ENCODE data around the gene CCDC195.
"Not testable (repeated sequence)": the region's sequence is repeated elsewhere in the genome, so short reads cannot be mapped to it uniquely, and the experiment has no call there.

Gene CCDC195

DNA sequence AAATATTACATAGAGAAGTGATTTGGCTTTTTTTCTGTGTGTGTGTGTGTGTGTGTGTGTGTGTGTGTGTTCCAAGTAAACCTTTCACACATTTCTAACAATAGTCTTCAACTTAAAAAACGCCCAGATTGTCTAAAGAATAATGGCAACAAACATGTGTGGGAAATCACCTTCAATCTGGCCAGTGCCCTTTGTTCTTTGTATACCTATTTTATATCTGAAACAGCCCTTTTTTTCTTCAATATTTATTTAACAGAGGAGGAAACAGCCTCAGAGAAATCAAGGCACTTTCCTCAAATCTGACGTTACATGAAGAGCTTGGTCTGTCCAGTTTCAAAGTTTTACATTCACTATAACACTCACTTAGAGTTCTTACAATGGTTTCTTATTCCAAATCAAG lies 25.3 kb downstream of the CCDC195 start:
- no peak for DNase-seq (ENCODE audit: low read depth, low spot score)

DNA sequence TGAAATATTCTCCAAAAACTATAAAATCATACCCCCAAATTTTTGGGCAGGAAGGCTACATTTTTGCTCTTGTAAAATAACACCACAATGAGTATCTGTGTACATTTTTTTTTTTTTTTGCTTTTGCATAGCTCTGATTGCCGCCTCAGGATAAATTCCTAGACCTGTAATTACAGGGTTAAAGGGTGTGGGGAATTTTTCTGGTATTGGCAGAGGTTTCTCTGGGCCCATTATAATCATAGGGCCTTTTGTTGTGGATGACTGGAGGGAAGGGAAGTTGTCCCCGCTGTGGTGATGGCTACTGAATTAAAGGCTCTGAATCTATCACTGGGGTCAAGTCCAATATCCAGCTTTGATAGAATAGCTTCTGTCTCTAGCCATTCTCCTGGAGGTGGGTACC lies 26.6 kb downstream of the CCDC195 start:
- DNase-seq (ENCODE audit: low read depth, low spot score), result peak; percentile 20

DNA sequence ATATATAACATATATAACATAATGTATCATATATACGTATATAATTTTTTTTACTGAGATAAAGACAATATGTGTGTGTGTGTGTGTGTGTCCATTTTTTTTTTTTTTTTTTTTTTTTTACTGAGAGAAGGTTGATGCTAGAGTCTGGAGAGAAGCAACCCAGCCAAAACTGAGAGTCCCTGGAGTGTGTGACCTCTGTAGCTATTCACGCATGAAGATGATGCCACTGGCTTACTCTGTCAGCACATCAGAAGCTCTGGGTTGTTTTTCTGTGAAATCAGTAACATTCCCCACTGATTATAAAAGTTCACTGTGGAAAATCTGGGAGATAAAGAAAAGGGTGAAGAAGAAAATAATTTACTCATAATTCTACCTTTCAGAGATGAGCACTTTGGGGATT lies 27.2 kb downstream of the CCDC195 start:
- DNase-seq (ENCODE audit: low read depth, low spot score), result no peak

DNA sequence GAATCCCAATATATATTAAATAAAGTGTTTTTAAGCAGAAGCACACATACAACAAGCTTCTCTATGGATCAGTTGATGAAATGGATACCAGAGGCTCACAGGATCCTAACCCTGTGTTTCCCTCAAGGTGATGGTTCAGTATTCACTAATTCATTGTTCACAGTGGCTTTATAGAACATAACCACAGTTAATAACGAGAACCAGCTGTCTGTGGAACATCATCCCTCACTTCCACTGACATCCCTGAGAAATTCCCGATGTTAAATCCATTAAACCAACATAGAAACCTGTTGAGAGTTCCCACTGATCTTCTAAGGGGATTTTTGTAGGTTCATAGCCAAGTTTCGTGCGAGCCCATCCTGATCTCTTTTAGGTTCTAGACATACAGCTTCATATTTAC lies 29.0 kb downstream of the CCDC195 start:
- DNase-seq (ENCODE audit: low read depth, low spot score), result no peak

DNA sequence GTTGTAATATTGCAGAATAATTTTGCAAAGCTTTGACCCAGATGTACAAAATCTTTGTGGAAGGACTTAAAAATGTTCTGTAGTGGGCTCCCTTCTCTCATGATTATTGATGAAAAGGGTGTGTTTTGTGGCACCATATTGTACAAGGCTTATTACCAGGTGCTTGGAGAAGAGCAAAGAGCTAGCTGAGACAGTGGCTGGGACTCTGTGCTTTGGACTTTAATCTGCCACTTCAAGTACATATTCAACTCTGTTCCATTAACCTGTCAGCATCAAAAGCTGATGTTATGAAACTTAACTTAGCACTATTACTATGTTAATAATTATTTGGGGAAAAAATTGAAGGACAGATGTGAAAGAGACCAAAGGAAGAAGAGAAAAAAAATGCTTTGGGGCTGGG lies 31.0 kb downstream of the CCDC195 start:
- DNase-seq (ENCODE audit: low read depth, low spot score), result no peak

DNA sequence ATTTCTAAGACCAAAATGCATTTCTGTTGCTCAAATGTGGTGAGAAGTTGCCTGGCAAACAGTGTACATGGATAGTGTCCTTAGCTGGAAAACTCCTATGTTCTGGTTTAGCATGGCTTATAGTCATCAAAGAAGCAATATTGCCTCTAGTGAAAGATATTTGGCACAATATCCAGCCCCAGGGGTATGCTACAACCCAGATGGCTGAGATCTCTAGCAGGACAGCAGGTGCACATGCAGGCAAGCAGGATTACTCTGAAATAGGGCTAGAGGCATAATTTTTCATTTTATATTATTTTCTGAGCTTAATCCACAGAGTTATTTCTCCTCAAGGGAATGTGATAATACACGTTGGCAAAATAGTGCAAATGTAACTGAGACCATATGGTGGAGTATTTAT lies 34.0 kb downstream of the CCDC195 start:
- DNase-seq (ENCODE audit: low read depth, low spot score), result no peak

DNA sequence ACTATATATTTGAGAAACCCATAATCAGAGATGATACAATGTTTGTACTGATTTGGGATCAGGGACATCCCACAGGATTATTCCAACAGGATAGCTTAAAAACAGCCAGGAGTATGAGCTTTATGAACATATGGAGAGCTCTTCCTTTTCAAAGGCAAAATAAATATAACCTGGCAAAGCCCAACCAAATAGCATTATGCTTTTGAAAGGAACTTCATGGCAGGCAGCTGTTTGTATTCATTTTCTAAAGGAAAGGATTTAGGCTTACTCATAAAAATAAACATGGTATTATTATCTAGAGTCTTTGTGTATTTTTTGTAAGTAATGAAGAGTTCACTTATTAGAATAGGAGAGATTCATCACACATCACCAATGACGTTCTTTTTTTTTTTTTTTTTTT lies 44.4 kb downstream of the CCDC195 start:
- DNase-seq (ENCODE audit: low read depth, low spot score), result no peak

DNA sequence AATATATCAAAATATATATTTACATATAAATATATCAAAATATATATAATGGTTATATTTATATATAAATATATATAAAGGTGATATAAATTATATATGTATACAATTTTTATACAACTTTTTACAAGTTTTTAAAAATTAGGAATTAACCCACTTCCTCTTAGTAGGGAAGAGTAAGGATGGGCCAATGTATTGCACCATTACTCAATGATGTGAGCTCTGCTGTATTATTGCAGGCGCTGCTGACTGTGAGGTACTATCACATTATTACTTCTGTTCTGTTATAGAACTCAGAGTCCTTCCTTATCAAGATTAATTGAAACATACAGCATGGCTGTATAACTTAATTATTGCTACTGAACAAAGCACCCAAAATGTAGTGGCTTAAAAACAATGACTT lies 46.0 kb downstream of the CCDC195 start:
- no peak for DNase-seq (ENCODE audit: low read depth, low spot score)

DNA sequence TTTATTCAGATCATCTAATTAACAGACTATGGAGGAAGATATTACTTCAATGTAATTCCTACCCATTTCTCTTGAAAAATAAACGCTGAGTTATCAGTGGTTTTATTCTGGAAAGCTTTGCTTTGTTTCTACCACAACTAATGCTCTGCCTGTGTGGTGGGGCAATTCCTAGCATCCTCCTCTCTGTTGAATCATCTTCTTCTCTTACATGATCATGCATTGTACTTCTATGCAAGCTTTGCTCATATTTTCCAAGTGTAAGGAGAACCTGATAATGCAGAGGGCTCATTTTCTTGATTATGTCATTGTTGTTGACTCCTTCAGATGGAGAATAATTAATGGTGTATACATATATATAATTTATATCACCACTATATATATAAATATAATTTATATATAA lies 46.7 kb downstream of the CCDC195 start:
- no peak for DNase-seq (ENCODE audit: low read depth, low spot score)

DNA sequence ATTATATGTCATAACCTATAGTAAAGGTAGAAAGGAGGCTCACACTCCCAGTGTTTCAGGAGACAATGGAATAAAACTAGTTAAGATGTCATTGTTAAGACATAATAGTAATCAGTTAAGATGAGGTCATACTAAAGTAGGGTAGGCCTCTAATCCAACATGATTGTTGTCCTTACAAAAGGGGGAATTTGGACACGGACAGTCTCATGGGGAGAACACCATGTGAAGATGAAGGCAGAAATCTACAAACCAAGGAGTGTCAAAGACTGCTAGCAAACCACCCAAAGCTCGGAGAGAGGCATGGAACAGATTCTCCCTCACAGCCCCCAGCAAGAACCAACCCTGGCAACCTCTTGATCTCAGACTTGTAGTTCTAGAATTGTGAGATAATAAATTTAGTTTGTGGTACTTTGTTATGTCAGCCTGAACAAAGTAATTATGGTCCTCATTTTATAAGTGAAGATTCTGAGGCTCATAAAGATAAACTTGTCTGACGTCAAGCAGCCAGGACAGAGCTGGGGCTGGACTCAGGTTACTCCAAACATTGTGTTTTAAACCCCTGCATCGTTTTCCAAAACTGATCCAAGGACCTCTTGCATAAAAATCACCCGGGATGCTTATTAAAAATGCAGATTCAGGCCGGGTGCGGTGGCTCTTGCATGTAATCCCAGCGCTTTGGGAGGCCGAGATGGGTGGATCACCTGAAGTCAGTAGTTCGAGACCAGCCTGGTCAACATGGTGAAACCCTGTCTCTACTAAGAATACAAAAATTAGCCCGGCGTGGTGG lies 47.8 kb downstream of the CCDC195 start:
- DNase-seq (ENCODE audit: low read depth, low spot score), result no peak

DNA sequence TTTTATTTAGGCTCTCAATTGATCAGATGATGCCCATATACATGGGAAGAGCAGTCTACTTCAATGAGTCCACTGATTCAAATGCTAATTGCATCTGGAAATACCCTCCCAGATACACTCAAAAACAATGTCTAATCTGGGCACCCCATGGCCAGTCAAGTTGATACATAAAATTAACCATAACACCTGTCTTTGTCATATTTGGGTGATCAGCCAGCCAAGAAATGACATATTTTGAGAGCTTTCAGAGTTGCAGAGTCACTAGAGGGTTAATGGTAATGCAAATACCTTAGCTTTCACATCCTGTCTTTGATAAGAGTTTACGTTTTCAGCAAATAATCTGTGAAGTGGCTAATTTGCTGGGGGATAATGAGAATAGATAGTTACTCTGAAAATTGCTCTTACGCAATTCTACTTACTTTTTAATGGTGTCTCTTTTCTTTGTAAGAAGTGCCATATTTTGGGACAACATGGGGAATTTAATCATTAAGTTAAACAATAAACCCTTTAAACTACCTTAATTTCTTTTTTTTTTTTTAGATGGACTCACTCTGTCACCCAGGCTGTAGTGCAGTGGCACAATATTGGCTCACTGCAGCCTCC lies 49.1 kb downstream of the CCDC195 start:
- no peak for DNase-seq (ENCODE audit: low read depth, low spot score)

DNA sequence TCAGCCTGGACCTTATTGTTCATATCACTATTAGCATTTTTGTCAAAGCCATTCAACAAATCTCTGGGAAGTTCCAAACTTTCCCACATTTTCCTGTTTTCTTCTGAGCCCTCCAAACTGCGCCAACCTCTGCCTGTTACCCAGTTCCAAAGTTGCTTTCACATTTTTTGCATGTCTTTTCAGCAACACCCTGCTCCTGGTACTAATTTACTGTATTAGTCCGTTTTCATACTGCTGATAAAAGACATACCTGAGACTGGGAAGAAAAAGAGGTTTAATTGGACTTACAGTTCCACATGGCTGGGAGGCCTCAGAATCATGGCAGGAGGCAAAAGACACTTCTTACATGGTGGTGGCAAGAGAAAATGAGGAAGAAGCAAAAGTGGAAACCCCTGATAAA lies 52.8 kb downstream of the CCDC195 start:
- DNase-seq (ENCODE audit: low read depth, low spot score), result not testable (repeated sequence)

DNA sequence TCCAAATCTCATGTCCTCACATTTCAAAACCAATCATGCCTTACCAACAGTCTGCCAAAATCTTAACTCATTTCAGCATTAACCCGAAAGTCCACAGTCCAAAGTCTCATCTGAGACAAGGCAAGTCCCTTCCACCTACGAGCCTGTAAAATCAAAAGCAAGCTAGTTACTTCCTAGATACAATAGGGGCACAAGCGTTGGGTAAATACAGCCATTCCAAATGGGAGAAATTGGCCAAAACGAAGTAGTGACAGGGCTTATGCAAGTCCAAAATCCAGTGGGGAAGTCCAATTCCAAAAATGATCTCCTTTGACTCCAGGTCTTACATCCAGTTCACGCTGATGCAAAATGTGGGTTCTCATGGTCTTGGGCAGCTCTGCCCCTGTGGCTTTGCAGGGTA lies 54.5 kb downstream of the CCDC195 start:
- DNase-seq (ENCODE audit: low read depth, low spot score), result not testable (repeated sequence)

DNA sequence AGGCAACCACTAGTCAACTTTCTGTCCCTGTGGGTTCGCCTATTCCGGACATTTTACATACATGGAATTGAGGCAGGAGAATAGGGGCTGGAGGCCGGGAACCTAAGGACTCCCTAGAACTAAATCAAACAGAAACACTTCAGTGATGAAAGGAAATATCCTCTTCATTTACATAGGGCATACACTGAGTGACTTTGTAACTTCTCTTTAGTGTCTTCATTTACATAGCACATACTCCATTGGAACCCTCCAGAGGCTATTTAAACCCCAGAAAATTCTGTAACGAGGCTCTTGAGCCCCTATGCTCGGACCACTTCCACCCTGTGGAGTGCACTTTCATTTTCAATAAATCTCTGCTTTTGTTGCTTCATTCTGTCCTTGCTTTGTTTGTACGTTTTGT lies 56.5 kb downstream of the CCDC195 start:
- no peak for DNase-seq (ENCODE audit: low read depth, low spot score)

DNA sequence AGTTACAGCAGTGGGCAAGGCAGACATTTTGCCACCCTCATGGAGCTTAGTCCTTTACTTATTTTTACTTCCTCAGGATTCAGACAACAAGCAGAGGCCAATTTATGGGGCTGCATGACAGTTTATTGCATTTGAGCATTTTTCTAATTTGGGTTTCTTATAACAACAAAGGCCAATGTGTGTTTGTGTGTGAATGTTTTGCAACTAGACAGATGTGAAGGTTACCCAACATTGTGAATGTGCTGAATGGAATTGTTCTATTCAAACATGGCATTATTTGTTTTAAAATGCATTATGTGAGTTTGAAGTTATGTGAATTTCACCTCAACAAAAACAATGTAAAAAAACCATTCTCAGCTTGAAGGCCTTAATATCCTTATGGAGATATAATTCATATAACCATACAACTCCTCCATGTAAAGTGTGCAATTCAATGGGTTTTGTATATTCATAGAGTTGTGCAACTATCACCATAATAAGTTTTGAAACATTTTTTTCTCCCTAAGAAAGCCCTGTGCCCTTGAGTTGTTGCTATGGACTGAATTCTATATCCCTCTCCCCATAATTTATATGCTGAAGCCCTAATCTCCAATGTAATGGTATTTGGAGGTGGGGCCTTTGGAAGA lies 57.3 kb downstream of the CCDC195 start:
- no peak for DNase-seq (ENCODE audit: low read depth, low spot score)

DNA sequence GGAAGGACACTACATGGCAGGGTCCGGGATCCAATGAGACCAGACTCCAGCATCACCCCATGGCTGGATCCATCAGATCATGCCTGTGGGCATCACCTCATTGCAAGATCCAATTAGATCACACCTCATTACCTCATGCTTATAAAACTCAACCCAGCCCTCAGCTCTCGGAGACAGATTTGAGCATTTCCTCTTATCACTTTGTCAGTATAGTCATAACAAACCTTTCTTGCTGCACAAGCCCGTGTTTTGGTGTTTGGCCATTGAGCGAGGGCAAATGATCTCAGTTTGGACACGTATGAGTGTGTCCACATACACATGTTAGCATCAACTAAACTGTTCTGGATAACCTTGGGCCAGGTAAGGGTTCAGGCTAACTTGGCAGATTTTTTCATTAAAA lies 58.8 kb downstream of the CCDC195 start:
- no peak for DNase-seq (ENCODE audit: low read depth, low spot score)

DNA sequence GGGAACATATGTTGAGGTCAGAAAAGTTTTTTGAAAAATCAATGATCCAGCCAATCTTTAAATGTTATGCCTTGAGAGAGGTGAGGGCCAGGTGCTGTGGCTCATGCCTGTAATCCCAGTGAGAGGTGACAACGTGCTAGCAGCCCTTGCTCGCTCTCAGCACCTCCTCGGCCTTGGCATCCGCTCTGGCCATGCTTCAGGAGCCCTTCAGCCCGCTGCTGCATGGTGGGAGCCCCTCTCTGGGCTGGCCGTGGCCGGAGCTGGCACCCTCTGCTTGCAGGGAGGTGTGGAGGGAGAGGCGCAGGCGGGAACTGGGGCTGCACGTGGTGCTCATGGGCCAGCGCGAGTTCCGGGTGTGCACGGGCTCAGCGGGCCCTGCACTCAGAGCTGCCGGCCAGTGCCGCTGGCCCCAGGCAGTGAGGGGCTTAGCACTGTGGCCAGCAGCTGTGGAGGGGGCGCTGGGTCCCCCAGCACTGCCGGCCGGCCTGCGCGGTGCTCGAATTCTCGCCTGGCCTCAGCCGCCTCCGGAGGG lies 61.1 kb downstream of the CCDC195 start:
- no peak for DNase-seq (ENCODE audit: low read depth, low spot score)
